Gastroesophageal sphincter (tissue), 3 donors: ENCODE data around the gene CHRND.

Experiments used
- CTCF ChIP-seq, 4 experiments: fragments of 200-600 bp in 2 of 4; fragments of 450-650 bp in 2 of 4; sonication (generic) in 1 of 4; IDR thresholded peaks; one replicate each; pipeline ENCODE4 v1.5.1; 2017 to 2019; ENCODE audit warnings: antibody characterized with exemption in 4 of 4, mild to moderate bottlenecking in 2 of 4, moderate library complexity in 2 of 4
- EP300 ChIP-seq: sonication (generic); formaldehyde crosslinking; IDR thresholded peaks from one replicate; pipeline ENCODE4 v1.6.1; 2017; ENCODE audit warnings: antibody characterized with exemption, mild to moderate bottlenecking
- POLR2A ChIP-seq, 2 donors: fragments of 450-650 bp; IDR thresholded peaks; one replicate each; pipeline ENCODE4 v1.6.1; 2017; ENCODE audit warnings: antibody characterized with exemption in 2 of 2, mild to moderate bottlenecking in 2 of 2, moderate library complexity in 1 of 2
- POLR2AphosphoS5 ChIP-seq: sonication (generic); formaldehyde crosslinking; IDR thresholded peaks from one replicate; pipeline ENCODE4 v1.6.1; 2017; ENCODE audit warnings: antibody characterized with exemption

- TF ChIP-seq CTCF (IDR thresholded peaks at IDR 0.05) (no peak), EP300 (no peak), POLR2AphosphoS5 (no peak), POLR2A (IDR thresholded peaks at IDR 0.05) (no peak)
Observed at GRCh38 chr2:232547991-232548390, 22.0 kb downstream of the CHRND start.
